Prostate gland (tissue), 2 donors: ENCODE measurements around the gene OR4D9.

Experiments
- CTCF ChIP-seq, 4 experiments: fragments of 200-600 bp in 2 of 4; fragments of 450-650 bp in 2 of 4; sonication (generic) in 2 of 4; IDR thresholded peaks; 1 replicate in 3 of 4; 2 replicates in 1 of 4; pipeline ENCODE4 v1.5.1; 2016 to 2019; ENCODE audit warnings: antibody characterized with exemption in 4 of 4, mild to moderate bottlenecking in 2 of 4, moderate library complexity in 2 of 4
- POLR2AphosphoS5 ChIP-seq: sonication (generic); formaldehyde crosslinking; IDR thresholded peaks from one replicate; pipeline ENCODE4 v1.6.1; 2017; ENCODE audit warnings: antibody characterized with exemption

- TF ChIP-seq CTCF (IDR thresholded peaks at IDR 0.05) (no peak), POLR2AphosphoS5 (no peak)
Observed at GRCh38 chr11:59510941-59511589, at the start of gene OR4D9.
